SK-N-SH (cell line): ENCODE measurements around the gene TBC1D13.

Experiments used
- GATA2 ChIP-seq: sonication (generic); formaldehyde crosslinking; IDR thresholded peaks from 2 replicates; pipeline ENCODE4 v1.5.0; 2020; ENCODE audit warnings: mild to moderate bottlenecking, missing genetic modification reagents
- TF ChIP-seq, protein P1 (sequence below): IDR thresholded peaks from 2 replicates; pipeline ENCODE4 v1.4.0; 2012; ENCODE audit warnings: low read depth, borderline replicate concordance

- TF ChIP-seq GATA2 (CRISPR knock-in tag), result no peak
- TF ChIP-seq, protein P1, sequence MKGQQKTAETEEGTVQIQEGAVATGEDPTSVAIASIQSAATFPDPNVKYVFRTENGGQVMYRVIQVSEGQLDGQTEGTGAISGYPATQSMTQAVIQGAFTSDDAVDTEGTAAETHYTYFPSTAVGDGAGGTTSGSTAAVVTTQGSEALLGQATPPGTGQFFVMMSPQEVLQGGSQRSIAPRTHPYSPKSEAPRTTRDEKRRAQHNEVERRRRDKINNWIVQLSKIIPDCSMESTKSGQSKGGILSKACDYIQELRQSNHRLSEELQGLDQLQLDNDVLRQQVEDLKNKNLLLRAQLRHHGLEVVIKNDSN, result no peak; the same call in 1 of the 2 replicates
Measured at GRCh38 chr9:128771745-128772519, 15.1 kb upstream of the TBC1D13 start, which contains the start of gene ZER1.
